Chondrocyte (in vitro differentiated cells): Measurements from ENCODE around the gene ARHGAP24. TPM values are rescaled to one million over a fixed set of nuclear protein-coding genes. Genes with fewer than 3 reads are reported as not detected.
A peak's percentile ranks its signal among the peaks of the same experiment; 100 is the strongest.

Experiments used
- DNase-seq: peaks from one replicate; pipeline ENCODE4 v3.0.0; 2021; ENCODE audit warnings: mixed read lengths, low spot score
- H3K27ac Mint-ChIP-seq: one replicate; pipeline ENCODE4 v1.8.0; 2021; ENCODE audit warnings: mild to moderate bottlenecking, moderate library complexity, mixed read lengths; ENCODE audit not compliant: unreplicated experiment
- H3K27me3 Mint-ChIP-seq: 2 replicates; pipeline ENCODE4 v1.8.0; 2021; ENCODE audit warnings: low read depth, mixed read lengths
- H3K36me3 Mint-ChIP-seq: 2 replicates; pipeline ENCODE4 v1.8.0; 2021; ENCODE audit warnings: low read depth, mixed read lengths
- H3K4me1 Mint-ChIP-seq: 2 replicates; pipeline ENCODE4 v1.8.0; 2021; ENCODE audit warnings: low read depth, mild to moderate bottlenecking, mixed read lengths
- H3K4me3 Mint-ChIP-seq: one replicate; pipeline ENCODE4 v1.8.0; 2021; ENCODE audit warnings: mild to moderate bottlenecking, moderate library complexity, mixed read lengths; ENCODE audit not compliant: unreplicated experiment
- H3K9me3 Mint-ChIP-seq: 2 replicates; pipeline ENCODE4 v1.8.0; 2021; ENCODE audit warnings: low read depth, mixed read lengths
- CTCF ChIP-seq: fragments of 200-600 bp; sonication (generic); IDR thresholded peaks from 2 replicates; pipeline ENCODE4 v1.5.0; 2021; ENCODE audit warnings: antibody characterized with exemption, mild to moderate bottlenecking, moderate library complexity
- total RNA-seq: library from RNA; stranded (reverse); gene quantifications from 3 replicates; pipeline ENCODE4 v1.2.1, GENCODE V29; 2021

Gene ARHGAP24
- total RNA-seq, 1 donor from 2014 or later: 22.0 TPM

GRCh38 chr4:85787133-85787532, 312.2 kb downstream of the ARHGAP24 start:
- Mint-ChIP-seq H3K9me3 (peaks cover 6% of the 10 kb centered on the region), H3K36me3 (no peaks in the 10 kb centered on the region), H3K4me1 (peaks cover 92% of the 10 kb centered on the region), H3K27ac (peak overlapping the region; percentile 77), H3K27me3 (no peaks in the 10 kb centered on the region), H3K4me3 (no peak overlapping the region)
- DNase-seq: no peak
- no peak for TF ChIP-seq CTCF

- H3K4me3 Mint-ChIP-seq: no peak overlapping the region
- H3K27ac Mint-ChIP-seq: no peak overlapping the region
- H3K4me1 Mint-ChIP-seq: peaks cover 95% of the 10 kb centered on the region
- no peaks in the 10 kb centered on the region for H3K27me3 Mint-ChIP-seq
- peaks cover 6% of the 10 kb centered on the region for H3K9me3 Mint-ChIP-seq
- H3K36me3 Mint-ChIP-seq: no peaks in the 10 kb centered on the region
- TF ChIP-seq CTCF: no peak
- no peak for DNase-seq
Observed at GRCh38 chr4:85788604-85789003, 313.7 kb downstream of the ARHGAP24 start.

GRCh38 chr4:85789241-85789640, 314.3 kb downstream of the ARHGAP24 start:
- no peak for TF ChIP-seq CTCF

GRCh38 chr4:85790582-85790981, 315.6 kb downstream of the ARHGAP24 start:
- H3K4me3 Mint-ChIP-seq: no peak overlapping the region
- H3K27me3 Mint-ChIP-seq: no peaks in the 10 kb centered on the region
- H3K27ac Mint-ChIP-seq: peak overlapping the region; percentile 72
- TF ChIP-seq CTCF: no peak
- H3K9me3 Mint-ChIP-seq: peaks cover 6% of the 10 kb centered on the region
- DNase-seq: no peak
- no peaks in the 10 kb centered on the region for H3K36me3 Mint-ChIP-seq
- H3K4me1 Mint-ChIP-seq: peaks cover 94% of the 10 kb centered on the region

More at GRCh38 chr4:85789241-85789640, 314.3 kb downstream of the ARHGAP24 start:
- no peaks in the 10 kb centered on the region for H3K36me3 Mint-ChIP-seq
- DNase-seq: no peak
- H3K27me3 Mint-ChIP-seq: no peaks in the 10 kb centered on the region
- H3K27ac Mint-ChIP-seq: no peak overlapping the region
- H3K9me3 Mint-ChIP-seq: peaks cover 6% of the 10 kb centered on the region
- H3K4me3 Mint-ChIP-seq: no peak overlapping the region
- H3K4me1 Mint-ChIP-seq: peaks cover 94% of the 10 kb centered on the region

DNA sequence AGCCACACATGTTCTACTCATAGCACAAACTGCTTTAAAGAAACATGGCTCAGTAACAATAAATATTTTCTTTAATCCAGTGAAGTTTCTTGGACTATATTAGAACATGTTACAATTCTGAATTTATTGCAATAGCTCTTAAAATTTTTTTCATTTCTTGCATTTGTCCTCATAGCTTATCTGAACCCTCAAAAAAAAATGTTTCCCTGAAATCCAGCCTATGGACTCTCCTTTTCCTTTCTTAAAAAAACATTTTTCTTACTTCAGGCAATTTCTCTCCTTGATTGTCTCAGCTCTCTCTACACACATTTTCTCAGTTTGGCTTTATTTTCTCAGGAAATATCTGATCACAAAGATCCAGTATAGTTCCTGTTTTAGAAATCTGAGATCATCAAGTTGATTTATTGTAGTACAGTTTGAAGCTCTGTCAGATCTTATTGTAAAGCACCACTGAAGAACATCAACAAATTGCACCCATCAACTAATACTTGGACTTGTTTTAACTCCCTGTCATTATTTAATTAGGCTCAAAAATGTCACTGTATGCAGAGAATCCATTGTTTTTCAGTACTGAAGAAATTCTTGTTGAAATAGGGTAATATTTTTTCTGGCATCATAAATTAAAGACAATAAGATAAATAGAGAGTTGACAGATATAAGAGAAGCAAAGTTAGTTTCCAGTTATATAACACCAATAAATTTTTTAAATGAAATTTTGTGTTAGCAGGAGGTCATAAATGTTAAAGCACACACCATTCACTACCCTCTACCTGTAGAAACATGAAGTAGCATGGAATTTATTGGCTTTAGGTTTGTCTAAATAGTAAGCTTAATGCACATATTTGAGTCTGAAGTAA, 317.7 kb downstream of the ARHGAP24 start:
- no peaks in the 10 kb centered on the region for H3K27me3 Mint-ChIP-seq
- no peak for DNase-seq
- no peaks in the 10 kb centered on the region for H3K9me3 Mint-ChIP-seq
- peaks cover 89% of the 10 kb centered on the region for H3K4me1 Mint-ChIP-seq
- H3K36me3 Mint-ChIP-seq: no peaks in the 10 kb centered on the region
- peak; percentile 14 for TF ChIP-seq CTCF
- no peak overlapping the region for H3K4me3 Mint-ChIP-seq
- peak overlapping the region; percentile 82 for H3K27ac Mint-ChIP-seq
